GM10847 (cell line): ENCODE measurements around the gene RNF224.

Experiments used
- POLR2A ChIP-seq: IDR thresholded peaks from 2 replicates; pipeline ENCODE4 v1.6.1; 2011; ENCODE audit not compliant: insufficient read length; ENCODE audit errors: extremely low read depth

RNF224 gene

DNA sequence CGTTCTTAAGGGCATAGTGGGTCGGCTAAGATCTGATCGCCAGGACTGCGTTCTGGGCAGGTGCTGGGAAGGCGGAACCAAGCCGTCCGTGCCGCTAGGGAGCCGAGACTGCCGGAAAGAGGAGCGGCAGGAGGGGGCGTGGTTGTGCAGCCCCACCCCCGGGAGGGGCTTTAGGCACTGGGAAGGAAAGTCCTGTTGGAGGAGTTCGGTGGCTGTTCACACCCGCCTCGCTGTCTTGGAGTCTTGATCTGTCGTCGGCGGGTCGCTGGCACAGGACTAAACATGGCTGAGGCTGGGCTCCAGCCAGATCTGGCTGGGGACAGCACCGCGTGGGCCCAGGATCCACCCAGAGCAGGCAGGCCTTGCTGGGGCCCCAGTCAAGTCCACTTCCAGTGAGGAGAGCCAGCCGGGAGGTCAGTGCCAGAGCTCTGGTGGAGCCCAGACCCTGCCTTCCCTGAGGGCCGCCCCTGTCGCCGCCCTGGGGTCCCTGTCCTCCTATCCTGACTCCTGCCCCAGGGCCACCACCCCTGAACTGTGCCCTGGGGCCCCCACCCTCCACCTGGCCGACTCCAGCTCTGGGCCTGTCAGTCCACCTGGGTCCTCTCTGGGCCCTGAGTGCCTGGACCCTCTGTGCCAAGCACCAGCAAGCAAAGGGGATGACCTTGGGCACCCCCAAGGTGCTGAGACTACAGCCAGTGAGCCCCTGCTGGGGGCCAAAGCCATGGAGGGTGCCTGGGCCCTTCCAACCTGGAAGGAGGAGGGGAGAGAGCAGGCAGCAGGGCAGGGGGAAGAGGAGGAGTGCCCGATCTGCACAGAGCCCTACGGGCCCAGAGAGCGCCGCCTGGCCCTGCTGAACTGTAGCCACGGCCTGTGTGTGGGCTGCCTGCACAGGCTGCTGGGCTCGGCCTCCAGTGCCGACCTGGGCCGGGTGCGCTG, 9.8 kb upstream of the RNF224 start:
- TF ChIP-seq POLR2A: no peak

DNA sequence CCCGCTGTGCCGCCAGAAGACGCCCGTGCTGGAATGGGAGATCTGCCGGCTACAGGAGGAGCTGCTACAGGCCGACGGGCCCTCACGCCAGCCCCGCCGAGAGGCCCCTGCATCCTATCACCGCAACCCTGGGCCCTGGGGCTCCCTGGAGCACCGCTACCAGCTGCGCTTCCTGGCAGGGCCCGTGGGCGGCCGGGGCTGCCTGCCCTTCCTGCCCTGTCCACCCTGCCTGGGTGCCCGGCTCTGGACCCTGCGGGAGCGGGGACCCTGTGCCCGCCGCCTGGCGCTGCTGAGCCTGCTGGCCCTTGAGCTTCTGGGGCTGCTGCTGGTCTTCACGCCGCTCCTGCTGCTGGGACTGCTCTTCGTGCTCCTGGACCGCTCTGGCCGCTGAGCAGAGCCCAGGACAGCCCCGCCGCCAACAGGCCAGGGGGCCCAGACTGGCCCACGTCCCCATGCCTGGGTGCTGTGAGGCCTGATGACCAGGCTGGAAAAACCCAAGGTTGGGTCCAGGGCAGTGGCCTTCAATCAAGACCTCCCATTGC, 9.0 kb upstream of the RNF224 start:
- no peak for TF ChIP-seq POLR2A

DNA sequence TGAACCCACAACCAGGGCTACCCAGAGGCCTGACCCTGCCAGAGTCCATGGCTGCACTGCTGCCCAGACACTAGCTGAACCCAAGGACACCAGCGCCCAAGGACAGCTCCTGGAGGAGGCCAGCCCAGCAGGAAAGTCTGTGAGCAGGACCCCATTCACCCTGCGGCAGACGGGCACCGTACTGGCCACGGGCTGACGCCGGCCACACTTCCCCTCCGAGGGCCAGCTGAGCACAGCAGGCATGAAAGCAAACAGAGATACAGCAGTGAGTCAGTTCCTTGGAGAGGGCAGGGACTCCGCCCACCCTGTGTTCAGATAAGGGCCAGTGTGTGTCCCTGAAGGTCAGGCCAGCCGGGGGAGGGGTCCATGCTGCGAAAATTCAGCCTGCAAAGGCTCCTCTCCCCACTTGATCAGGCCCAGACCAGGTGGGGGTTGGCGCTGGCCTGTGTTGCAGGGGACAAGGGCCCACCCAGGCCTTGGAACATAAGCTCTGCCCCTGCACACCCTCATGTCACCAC, 8.5 kb upstream of the RNF224 start:
- TF ChIP-seq POLR2A: no peak

DNA sequence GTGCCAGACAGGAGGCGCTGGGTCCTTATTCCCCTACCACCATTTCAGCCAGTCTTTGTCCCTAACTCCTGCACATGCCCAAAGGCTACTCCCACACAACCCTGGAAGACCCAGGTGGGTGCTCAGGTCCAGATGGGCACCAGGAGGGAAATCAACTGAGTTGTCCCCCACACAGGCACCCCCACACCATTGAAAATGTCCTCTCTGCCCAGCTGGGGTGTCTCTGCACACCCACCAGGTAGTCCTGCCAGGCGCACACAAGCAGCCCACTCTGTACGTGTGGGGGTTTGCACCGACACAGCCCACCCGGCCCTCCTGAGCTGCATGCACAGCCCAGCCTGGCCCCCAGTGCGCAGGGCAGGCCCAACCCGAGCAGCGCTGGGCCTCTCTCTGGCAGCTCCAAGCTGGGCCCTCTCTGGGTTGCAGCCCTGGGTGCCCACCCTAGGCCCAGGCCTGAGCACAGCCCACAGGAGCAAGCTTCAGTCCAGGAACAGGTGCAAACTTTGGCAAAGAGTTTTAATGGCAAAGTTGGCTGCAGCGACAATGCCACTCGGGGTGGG, 7.5 kb upstream of the RNF224 start:
- TF ChIP-seq POLR2A: no peak

DNA sequence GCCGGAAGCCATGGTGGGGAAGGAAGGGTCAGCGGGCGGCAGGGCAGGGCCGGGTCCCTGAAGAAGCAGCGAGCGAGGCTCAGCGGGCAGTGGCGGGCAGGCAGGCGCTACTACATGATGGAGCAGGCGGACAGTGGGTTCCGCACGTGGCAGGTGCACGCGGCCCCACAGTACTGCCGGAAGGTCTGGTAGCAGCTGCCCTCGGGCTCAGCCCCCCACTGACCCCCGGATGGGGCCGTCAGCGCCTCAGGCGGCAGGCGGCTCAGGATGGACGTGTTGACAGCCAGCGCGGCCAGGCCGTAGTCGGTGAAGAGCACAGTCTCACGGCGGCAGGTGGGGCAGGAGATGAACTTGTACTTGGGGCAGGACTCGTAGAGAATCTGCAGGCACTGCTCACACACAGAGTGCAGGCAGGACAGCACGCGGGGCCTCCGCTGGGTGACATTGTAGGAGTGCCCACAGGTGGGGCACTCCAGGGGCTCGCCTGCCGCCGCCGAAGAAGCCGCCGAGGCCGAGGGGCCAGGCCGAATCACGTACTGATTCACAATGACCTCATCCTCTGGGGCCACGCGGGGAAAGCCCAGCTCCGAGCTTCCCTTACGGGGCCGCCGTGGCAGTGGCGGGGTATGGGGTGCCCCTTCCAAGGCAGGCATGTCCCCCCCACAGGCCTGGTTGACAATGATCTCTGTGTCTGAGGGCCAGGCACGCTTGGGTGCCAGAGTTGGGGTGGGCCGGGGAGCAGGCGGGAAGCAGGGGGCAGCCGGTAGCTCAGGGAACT, 6.8 kb upstream of the RNF224 start:
- TF ChIP-seq POLR2A: no peak

DNA sequence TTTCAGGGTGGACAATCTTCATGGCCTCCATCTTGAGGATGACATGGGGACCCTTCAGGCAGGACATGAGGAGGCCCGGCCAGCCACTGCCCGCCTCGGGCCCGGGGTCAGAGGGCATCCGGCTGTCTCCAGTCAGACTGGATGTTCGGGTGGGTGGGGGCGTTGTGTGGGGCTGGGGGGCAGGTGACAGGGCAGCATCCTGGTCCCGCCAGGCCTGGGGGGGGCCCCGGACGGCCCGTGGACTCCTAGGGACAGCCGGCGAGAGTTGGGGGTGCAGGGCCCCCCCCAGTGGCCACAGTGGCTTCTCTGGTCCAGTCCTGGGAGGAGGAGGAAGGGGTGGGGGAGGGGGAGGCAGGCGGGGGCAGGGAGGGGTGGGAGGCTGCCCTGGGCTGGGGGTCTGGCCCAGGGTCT, 6.2 kb upstream of the RNF224 start:
- TF ChIP-seq POLR2A: no peak

DNA sequence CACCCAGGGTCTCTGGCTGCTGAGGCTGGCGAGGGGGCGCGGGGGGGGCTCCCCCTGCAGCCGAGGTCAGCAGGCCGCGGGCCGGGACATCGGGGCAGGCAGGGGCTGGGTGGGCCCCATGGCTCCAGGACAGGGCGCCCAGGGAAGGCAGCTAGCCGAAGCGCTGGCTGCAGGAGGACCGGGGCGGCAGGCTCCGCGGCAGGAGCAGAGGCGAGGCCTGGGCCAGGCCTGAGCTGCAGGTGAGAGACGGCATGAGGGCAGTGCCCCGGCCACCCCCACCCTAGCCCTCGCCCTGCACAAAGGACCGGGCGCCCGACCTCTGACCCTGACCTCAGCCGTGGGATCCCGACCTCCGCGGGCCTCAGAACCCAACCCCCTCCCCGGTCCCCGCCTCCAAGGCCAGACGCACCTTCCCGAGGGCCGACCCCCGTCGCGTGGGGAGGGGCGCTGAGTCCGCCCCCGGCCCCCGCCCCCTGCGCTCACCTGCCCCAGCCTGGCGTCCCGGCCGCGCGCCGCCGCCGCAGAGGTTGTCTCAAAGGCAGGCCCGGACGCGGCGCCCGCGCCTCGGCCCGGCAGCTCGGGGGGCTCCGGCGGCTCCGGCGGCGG, 5.7 kb upstream of the RNF224 start:
- TF ChIP-seq POLR2A: no peak

DNA sequence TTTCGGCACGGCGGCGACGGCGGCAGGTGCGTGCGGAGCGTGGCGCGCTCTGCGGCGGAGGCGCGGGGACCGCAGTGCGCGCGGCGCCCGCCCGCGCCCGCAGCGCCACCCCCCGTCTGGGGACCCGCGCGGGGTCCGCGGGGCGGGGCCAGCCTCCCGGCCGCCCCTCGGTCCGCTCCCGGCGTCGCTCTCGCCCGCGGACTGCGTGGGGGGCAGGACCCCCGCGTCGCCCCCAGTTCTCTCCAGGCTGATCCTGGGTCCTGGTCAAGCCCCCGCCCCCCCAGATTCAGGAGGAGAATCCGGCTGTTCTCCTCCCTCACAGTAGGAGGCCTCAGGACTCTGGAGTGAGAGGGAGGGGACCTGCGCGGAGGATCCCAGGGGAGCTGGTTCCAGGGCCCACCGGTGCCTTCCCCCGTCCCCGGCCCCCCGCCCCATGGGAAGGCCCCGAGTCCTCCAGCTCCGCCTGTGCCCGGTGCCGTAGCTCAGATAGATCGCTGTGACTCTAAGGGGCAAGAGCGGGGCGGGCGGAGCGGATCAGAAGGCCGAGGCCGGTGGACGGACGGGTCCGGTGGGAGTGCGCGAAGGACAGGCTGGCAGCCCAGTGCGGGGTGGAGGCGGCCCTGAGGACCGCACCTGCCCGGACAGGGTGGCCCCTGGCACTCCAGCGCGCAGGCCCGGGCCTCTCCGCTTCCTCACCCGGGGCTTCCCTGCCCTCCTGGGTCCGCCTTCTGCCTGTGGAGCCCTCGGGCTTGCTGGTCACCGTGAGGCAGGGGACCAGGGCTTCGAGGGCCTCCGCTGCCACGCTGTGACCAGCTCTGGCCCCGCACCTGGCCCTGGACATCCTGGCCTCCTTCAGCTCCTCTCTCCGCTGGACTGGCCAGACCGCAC, 4.9 kb upstream of the RNF224 start, which contains the start of gene RNF208:
TSS of gene RNF208 (minus strand) at position 51 of the 888 bp plus-strand sequence. CDS start 1,028 bp downstream, outside the sequence.
- TF ChIP-seq POLR2A: no peak

DNA sequence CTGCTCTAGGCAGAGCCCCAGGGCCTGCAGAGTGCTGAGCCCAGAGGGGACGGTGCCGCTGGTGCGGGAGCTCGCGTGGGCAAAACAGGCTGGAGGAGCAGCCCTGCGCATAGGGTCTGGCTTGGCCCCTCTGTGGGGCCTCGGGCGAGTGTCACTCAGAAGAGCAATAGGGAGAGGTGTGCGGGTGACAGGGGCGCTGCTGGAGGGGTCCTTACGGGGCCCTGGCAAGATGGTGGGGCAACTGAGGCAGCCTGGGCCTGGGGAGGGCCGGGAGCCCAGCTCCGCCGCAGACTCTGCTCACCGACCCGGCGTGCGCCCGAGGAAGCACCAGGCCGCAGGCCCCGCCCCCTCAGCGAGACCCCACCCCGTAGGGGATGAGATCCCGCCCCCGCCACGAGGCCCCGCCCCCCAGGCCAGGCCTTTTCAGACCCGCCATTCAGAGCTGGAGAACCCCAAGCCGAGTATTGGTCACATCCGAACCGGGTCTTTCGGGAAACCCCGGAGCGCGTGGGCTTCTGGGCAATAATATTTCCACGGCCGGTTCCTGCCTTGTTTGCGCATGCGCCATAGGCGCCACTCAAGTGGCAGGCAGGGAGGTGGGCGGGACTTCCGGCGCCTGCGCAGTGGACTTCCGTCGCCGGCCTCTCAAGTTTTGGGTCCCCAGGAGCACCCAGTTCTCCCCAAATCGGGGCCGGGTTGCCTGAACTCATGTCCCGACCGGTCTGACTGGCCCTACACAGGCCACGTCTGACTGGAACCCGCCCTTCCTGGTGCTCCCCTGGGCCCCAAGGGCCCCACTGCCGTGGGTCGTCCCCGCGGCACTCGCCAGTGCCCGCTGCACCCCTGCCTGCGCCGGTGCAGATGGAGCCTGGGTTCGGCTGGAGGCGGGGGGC, 4.0 kb upstream of the RNF224 start:
- TF ChIP-seq POLR2A: peak; percentile 77

DNA sequence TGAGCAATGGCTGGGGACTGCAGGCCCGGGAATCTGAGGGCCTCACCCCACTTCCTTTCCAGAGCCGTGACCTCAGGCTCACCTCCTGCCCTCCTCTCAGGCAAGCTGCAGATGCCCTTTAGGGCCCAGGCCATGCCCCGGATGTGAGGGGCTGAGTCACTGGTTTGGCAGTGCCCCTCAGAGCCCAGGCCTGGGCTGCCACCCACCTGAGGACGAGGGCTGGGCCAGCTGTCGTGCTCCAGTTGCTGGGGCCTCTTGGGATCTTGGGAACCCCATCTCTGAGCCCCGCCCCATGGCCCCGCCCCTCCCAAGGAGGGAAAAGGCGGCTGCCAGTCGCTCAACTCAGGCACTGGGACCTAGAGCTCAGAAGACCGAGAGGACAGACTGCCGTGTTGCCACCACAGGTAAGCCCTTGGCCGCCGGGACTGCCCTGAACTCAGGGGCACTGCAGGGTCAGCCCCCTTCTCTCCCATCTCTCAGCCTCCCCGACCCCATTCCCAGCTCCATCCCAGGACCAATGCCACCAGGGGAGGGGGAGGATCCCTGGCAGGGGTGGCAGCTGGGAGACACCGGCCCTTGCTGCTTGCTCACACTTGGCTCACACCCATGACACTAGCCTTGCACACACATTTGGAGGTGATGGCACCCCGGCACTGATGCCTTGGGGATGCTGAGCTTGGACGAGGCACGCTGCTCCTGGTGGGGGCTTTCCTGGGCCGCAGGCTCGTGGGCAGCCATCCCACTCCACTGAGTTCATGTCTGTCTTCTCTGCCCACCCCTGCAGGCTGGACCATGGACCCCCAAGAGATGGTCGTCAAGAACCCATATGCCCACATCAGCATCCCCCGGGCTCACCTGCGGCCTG, 2.2 kb upstream of the RNF224 start, which contains the start of gene CYSRT1:
TSS of gene CYSRT1 (plus strand) at position 345 of the 865 bp plus-strand sequence. CDS start at position 793, 448 bp downstream.
- TF ChIP-seq POLR2A: no peak

DNA sequence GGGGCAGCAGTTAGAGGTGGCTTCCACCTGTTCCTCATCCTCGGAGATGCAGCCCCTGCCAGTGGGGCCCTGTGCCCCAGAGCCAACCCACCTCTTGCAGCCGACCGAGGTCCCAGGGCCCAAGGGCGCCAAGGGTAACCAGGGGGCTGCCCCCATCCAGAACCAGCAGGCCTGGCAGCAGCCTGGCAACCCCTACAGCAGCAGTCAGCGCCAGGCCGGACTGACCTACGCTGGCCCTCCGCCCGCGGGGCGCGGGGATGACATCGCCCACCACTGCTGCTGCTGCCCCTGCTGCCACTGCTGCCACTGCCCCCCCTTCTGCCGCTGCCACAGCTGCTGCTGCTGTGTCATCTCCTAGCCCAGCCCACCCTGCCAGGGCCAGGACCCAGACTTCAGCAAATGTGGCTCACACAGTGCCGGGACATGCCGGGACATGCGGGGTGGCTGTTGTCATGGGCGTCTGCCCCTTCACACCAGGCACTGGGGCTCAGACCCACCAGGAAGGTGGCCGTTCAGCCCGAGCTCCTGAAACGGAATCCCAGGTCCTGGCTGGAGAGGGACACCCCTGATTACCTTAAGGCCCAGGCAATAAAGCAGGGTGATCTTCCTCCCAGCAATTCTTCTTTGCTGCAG, 1.5 kb upstream of the RNF224 start:
- TF ChIP-seq POLR2A: no peak
